Endothelial cell (in vitro differentiated cells): ENCODE results near the gene NPR3. TPM values are rescaled to one million over a fixed set of nuclear protein-coding genes. Genes with fewer than 3 reads are reported as not detected.

ENCODE experiments used
- DNase-seq: peaks from one replicate; pipeline ENCODE4 v3.0.0; 2021; ENCODE audit warnings: low spot score
- H3K27ac Mint-ChIP-seq: one replicate; pipeline ENCODE4 v1.8.0; 2021; ENCODE audit warnings: mixed read lengths, inconsistent platforms; ENCODE audit not compliant: unreplicated experiment
- H3K27me3 Mint-ChIP-seq: one replicate; pipeline ENCODE4 v1.8.0; 2021; ENCODE audit warnings: mild to moderate bottlenecking, moderate library complexity, mixed read lengths, inconsistent platforms; ENCODE audit not compliant: unreplicated experiment
- H3K36me3 Mint-ChIP-seq: one replicate; pipeline ENCODE4 v1.8.0; 2021; ENCODE audit warnings: mild to moderate bottlenecking, low read depth, mixed read lengths, inconsistent platforms; ENCODE audit not compliant: unreplicated experiment
- H3K4me1 Mint-ChIP-seq: one replicate; pipeline ENCODE4 v1.8.0; 2021; ENCODE audit warnings: mild to moderate bottlenecking, mixed read lengths, inconsistent platforms; ENCODE audit not compliant: unreplicated experiment
- H3K4me3 Mint-ChIP-seq: one replicate; pipeline ENCODE4 v1.8.0; 2021; ENCODE audit warnings: mild to moderate bottlenecking, mixed read lengths, inconsistent platforms; ENCODE audit not compliant: unreplicated experiment
- H3K9me3 Mint-ChIP-seq: one replicate; pipeline ENCODE4 v1.8.0; 2021; ENCODE audit warnings: mixed read lengths, inconsistent platforms; ENCODE audit not compliant: unreplicated experiment
- CTCF ChIP-seq: fragments of 200-600 bp; sonication (generic); IDR thresholded peaks from one replicate; pipeline ENCODE4 v1.5.0; 2021; ENCODE audit warnings: antibody characterized with exemption; ENCODE audit not compliant: unreplicated experiment
- long read RNA-seq: library from polyadenylated mRNA; unstranded; transcript quantifications from one replicate; pipeline ENCODE4 v2.0.0, GENCODE V29; 2020; ENCODE audit not compliant: unreplicated experiment
- total RNA-seq: library from RNA; stranded (reverse); fragmentation: NEBNext Ultra II Directional; extraction: Animal tissue kit (Norgen Biotek cat#: 25700); gene quantifications from one replicate; pipeline ENCODE4 v1.2.1, GENCODE V29; 2021; ENCODE audit not compliant: unreplicated experiment

Gene NPR3, protein sequence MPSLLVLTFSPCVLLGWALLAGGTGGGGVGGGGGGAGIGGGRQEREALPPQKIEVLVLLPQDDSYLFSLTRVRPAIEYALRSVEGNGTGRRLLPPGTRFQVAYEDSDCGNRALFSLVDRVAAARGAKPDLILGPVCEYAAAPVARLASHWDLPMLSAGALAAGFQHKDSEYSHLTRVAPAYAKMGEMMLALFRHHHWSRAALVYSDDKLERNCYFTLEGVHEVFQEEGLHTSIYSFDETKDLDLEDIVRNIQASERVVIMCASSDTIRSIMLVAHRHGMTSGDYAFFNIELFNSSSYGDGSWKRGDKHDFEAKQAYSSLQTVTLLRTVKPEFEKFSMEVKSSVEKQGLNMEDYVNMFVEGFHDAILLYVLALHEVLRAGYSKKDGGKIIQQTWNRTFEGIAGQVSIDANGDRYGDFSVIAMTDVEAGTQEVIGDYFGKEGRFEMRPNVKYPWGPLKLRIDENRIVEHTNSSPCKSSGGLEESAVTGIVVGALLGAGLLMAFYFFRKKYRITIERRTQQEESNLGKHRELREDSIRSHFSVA
- 73.3 TPM for total RNA-seq
- long read RNA-seq, full-length matches to known transcripts, result 10 of 20 reads
- long read RNA-seq, partial matches to known transcripts, result 0 of 20 reads
- long read RNA-seq, other reads (novel, unspliced or antisense), result 10 of 20 reads

DNA sequence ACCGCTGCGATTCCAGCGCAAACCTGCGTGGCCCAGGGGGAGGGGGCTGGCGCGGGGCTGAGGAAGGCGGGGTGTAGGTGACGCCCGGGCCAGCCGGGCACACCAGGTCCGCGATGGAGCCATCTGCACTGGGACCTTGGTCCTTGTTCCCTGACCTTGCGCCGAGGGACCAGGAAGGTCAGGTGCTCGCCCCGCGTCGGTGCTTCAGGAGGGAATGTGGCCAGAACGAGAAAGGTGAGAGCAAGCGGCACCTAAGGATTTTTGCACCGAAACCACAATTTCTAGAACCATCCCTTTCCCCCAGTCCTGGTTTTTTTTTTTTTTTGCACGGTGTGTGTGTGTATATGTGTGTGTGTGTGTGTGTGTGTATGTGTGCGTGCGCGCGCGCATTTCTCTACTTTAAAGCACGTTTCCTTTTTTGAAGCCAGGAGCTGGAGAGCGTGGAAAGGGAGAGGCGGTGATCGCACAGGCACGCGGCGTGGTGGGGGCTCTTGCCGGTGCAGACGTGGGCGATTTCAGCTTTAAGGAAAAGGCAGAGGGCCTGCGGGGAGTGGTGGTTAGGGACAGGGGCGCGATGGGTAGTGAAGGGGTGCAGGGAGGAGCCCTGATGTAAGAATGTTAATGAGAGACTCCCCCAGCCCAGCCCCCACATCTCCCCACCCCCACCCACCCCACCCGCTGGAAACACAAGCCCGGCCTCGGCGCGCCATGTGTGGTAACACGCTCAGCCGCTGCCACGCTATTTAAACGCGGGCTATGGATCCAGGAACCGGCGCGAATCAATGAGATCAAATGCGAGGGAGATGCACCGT lies at the start of gene NPR3:
Gene NPR3, plus strand, starts transcription at position 772 of the 812 bp plus-strand sequence. CDS start 456 bp downstream, outside the sequence.
- Mint-ChIP-seq H3K36me3 (peaks cover 17% of the 10 kb centered on the region), H3K27me3 (peaks cover 19% of the 10 kb centered on the region), H3K27ac (no peak within 1 kb of the TSS), H3K4me3 (peak within 1 kb of the TSS; percentile 97), H3K9me3 (no peaks in the 10 kb centered on the region), H3K4me1 (peaks cover 28% of the 10 kb centered on the region)
- no peak for TF ChIP-seq CTCF
- peak; percentile 41 for DNase-seq

DNA sequence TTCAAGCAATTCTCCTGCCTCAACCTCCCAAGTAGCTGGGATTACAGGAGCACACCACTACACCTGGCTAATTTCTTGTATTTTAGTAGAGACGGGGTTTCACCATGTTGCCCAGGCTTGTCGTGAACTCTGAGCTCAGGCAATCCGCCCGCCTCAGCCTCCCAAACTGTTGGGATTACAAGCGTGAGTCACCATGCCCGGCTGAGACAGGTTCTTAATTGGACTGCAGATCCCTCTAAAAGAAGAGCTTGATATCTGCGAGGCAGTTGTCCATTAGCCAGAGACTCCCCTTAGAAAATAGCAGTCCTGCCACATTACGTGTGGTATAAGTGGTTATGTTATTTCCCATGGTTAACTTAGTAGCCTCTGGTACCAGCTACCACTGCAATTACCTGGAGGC lies 46.6 kb upstream of the NPR3 start:
- no peaks in the 10 kb centered on the region for H3K4me1 Mint-ChIP-seq
- no peak for TF ChIP-seq CTCF
- H3K27ac Mint-ChIP-seq, result no peak overlapping the region
- no peak for DNase-seq
- no peak overlapping the region for H3K4me3 Mint-ChIP-seq
- H3K36me3 Mint-ChIP-seq, result peaks cover 12% of the 10 kb centered on the region
- H3K9me3 Mint-ChIP-seq, result peaks cover 16% of the 10 kb centered on the region
- peaks cover 5% of the 10 kb centered on the region for H3K27me3 Mint-ChIP-seq

DNA sequence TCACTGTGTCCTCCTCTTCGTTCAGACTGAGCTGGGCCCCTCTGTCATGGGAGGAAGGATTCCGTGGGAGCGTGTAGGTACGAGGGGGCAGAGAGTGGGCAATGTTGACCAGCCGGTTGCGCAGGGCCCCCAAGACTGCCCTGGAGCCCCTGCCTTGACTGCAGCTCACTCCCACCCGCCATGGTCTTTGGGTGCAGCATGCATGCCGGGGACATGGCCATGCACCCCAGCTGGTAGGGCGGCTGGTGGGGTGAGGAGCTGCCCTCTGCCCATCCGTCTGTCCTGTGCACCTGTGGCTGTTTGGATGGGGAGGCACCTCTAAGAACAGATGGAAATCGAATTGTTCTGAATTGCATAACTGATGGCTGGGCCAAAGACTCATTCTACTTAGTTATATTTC lies 42.6 kb upstream of the NPR3 start:
- no peak overlapping the region for H3K4me3 Mint-ChIP-seq

DNA sequence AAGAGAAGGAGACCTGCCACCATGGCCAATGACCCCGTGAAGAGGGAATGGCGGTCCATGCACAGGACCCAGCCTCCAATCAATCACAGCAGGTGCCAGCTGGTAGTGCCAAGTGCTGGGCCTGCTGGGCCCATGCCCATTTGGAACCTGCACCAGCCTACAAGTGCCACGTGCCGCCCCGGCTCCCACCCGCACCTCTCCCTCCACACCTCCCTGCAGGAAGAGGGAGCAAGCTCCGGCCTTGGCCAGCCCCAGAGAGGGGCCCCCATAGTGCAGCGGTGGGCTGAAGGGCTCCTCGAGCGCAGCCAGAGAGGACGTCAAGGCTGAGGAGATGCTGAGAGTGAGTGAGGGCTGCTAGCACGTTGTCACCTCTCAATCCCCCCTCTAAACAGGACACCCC lies 37.8 kb upstream of the NPR3 start:
- no peaks in the 10 kb centered on the region for H3K4me1 Mint-ChIP-seq

More for the DNA sequence above, 42.6 kb upstream of the NPR3 start:
- DNase-seq, result no peak
- no peak overlapping the region for H3K27ac Mint-ChIP-seq
- H3K27me3 Mint-ChIP-seq, result peaks cover 2% of the 10 kb centered on the region
- TF ChIP-seq CTCF, result no peak
- H3K36me3 Mint-ChIP-seq, result peaks cover 24% of the 10 kb centered on the region
- no peaks in the 10 kb centered on the region for H3K4me1 Mint-ChIP-seq
- peaks cover 33% of the 10 kb centered on the region for H3K9me3 Mint-ChIP-seq

More for the DNA sequence above, 37.8 kb upstream of the NPR3 start:
- H3K27me3 Mint-ChIP-seq, result peaks cover 2% of the 10 kb centered on the region
- no peak overlapping the region for H3K27ac Mint-ChIP-seq
- no peak for TF ChIP-seq CTCF
- H3K4me3 Mint-ChIP-seq, result no peak overlapping the region
- H3K9me3 Mint-ChIP-seq, result peaks cover 24% of the 10 kb centered on the region
- DNase-seq, result no peak
- peaks cover 24% of the 10 kb centered on the region for H3K36me3 Mint-ChIP-seq
